OCI-LY7 (cell line): ENCODE data around the gene HACD3. TPM values are rescaled to one million over a fixed set of nuclear protein-coding genes. Genes with fewer than 3 reads are reported as not detected.

Experiments
- BruUV-seq: library from RNA; stranded (reverse); fragments of 400-500 nt; replicated peaks from 2 replicates; lab custom pipeline; 2021; lab: Mats Ljungman, UMichigan
- CTCF ChIA-PET: fragments of 300-600 bp; sonication (Branson Sonifier 250); formaldehyde crosslinking; loops from one replicate; lab custom pipeline; 2022; ENCODE audit warnings: antibody characterized with exemption; ENCODE audit not compliant: unreplicated experiment; lab: Charles Lee
- POLR2A ChIA-PET: fragments of 300-600 bp; sonication (Branson Sonifier 250); formaldehyde crosslinking; loops from one replicate; lab custom pipeline; 2022; ENCODE audit warnings: antibody characterized with exemption; lab: Charles Lee
- DNase-seq: peaks from one replicate; pipeline ENCODE4 v3.0.0-alpha.2; 2015; ENCODE audit warnings: low spot score
- H2AFZ ChIP-seq: fragments of 200-600 bp; sonication (generic), shearing (Covaris generic); 2 replicates; pipeline ENCODE4 v1.6.1; 2014; ENCODE audit warnings: mild to moderate bottlenecking, antibody characterized with exemption, low read length, moderate library complexity
- H3K27ac ChIP-seq: fragments of 200-600 bp; sonication (generic); 2 replicates; pipeline ENCODE4 v1.5.1; 2014; ENCODE audit warnings: mixed run types, low read depth, mild to moderate bottlenecking, moderate library complexity, low read length, inconsistent platforms; ENCODE audit not compliant: poor library complexity, severe bottlenecking
- H3K36me3 ChIP-seq: fragments of 200-600 bp; sonication (generic); 2 replicates; pipeline ENCODE4 v1.6.1; 2014; ENCODE audit warnings: mild to moderate bottlenecking, antibody characterized with exemption, low read length, moderate library complexity, mixed read lengths; ENCODE audit not compliant: insufficient read depth
- H3K4me1 ChIP-seq: fragments of 200-600 bp; sonication (generic); 2 replicates; pipeline ENCODE4 v1.5.1; 2014; ENCODE audit warnings: mild to moderate bottlenecking, low read length; ENCODE audit not compliant: insufficient read depth, poor library complexity, severe bottlenecking
- H3K4me2 ChIP-seq: fragments of 200-600 bp; sonication (generic); 2 replicates; pipeline ENCODE4 v1.6.1; 2014; ENCODE audit warnings: mild to moderate bottlenecking, low read length
- H3K4me3 ChIP-seq: fragments of 200-600 bp; sonication (generic); 2 replicates; pipeline ENCODE4 v1.5.1; 2014; ENCODE audit warnings: mild to moderate bottlenecking, low read depth, low read length; ENCODE audit not compliant: poor library complexity, severe bottlenecking
- H3K79me2 ChIP-seq: fragments of 200-600 bp; sonication (generic); 2 replicates; pipeline ENCODE4 v1.6.1; 2016; ENCODE audit warnings: low read depth, mild to moderate bottlenecking, low read length, moderate library complexity, mixed read lengths; ENCODE audit not compliant: insufficient read depth
- H3K9me2 ChIP-seq: fragments of 200-600 bp; sonication (generic); 2 replicates; pipeline ENCODE4 v1.6.1; 2016; ENCODE audit warnings: mild to moderate bottlenecking, low read length, mixed read lengths; ENCODE audit not compliant: insufficient read depth
- H3K9me3 ChIP-seq: fragments of 200-600 bp; sonication (generic); 2 replicates; pipeline ENCODE4 v1.6.1; 2014; ENCODE audit warnings: mild to moderate bottlenecking, mixed run types, low read length, mixed read lengths
- H4K20me1 ChIP-seq: fragments of 200-600 bp; sonication (generic); 2 replicates; pipeline ENCODE4 v1.6.1; 2014; ENCODE audit warnings: mild to moderate bottlenecking, antibody characterized with exemption, low read length, moderate library complexity, mixed read lengths; ENCODE audit not compliant: insufficient read depth
- EZH2phosphoT487 ChIP-seq: fragments of 200-600 bp; sonication (generic); IDR thresholded peaks from 2 replicates; pipeline ENCODE4 v1.6.1; 2018; ENCODE audit warnings: low read depth, borderline replicate concordance, mild to moderate bottlenecking, mixed run types, antibody characterized with exemption, low read length, moderate library complexity, mixed read lengths
- intact Hi-C: fragments of 100-400 bp; cut with micrococcal nuclease; formaldehyde crosslinking; loops from one replicate; pipeline ENCODE4 v1.10.0; 2022; ENCODE audit not compliant: unreplicated experiment
- total RNA-seq, 2 experiments: library from RNA; depleted of rRNA in 1 of 2; stranded (reverse); fragments of >200 nt in 1 of 2; shearing (Covaris generic) in 1 of 2; gene quantifications; 2 replicates each; pipeline ENCODE4 v1.2.3, GENCODE V29; 2014 to 2022
- TF ChIP-seq, protein P1 (sequence below): fragments of 200-600 bp; sonication (generic); conservative IDR thresholded peaks from 2 replicates; pipeline ENCODE4 v1.5.1; 2014; ENCODE audit warnings: mild to moderate bottlenecking, antibody characterized with exemption, low read length, moderate library complexity, mixed read lengths

HACD3 gene
- total RNA-seq, 2 experiments from 2014 or later, result 29.2 to 50.5 TPM

DNA sequence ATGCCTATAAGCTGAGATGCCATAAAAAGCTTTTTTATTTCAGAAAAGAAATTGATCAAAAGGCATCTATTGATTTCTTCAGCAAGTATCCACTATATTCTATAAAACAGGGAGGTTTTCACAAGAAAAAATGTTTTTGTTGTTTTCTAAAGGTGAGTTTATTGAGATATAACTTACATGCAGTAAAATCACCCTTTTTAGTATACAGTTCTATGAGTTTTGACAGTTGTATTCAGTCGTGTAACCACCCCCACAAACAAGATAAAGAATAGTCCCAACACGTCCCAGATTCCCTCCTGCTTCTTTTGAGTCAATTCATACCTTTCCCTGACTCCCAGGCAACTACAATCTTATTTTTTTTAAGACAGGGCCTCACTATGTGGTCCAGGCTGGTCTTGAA is 72.9 kb downstream of the HACD3 start:
- Histone ChIP-seq H3K4me1 (no peaks in the 10 kb centered on the region), H3K9me3 (no peaks in the 10 kb centered on the region), H3K27ac (no peak overlapping the region), H3K79me2 (peaks cover 10% of the 10 kb centered on the region; the same call in 1 of the 2 replicates), H3K36me3 (peaks cover 74% of the 10 kb centered on the region), H2AFZ (no peak overlapping the region), H4K20me1 (no peaks in the 10 kb centered on the region), H3K4me2 (no peak overlapping the region), H3K9me2 (no peaks in the 10 kb centered on the region), H3K4me3 (no peak overlapping the region)
- intact Hi-C loops, result no loop called here
- DNase-seq, result no peak
- TF ChIP-seq, protein P1, sequence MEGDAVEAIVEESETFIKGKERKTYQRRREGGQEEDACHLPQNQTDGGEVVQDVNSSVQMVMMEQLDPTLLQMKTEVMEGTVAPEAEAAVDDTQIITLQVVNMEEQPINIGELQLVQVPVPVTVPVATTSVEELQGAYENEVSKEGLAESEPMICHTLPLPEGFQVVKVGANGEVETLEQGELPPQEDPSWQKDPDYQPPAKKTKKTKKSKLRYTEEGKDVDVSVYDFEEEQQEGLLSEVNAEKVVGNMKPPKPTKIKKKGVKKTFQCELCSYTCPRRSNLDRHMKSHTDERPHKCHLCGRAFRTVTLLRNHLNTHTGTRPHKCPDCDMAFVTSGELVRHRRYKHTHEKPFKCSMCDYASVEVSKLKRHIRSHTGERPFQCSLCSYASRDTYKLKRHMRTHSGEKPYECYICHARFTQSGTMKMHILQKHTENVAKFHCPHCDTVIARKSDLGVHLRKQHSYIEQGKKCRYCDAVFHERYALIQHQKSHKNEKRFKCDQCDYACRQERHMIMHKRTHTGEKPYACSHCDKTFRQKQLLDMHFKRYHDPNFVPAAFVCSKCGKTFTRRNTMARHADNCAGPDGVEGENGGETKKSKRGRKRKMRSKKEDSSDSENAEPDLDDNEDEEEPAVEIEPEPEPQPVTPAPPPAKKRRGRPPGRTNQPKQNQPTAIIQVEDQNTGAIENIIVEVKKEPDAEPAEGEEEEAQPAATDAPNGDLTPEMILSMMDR, result no peak
- no peak for TF ChIP-seq EZH2phosphoT487
- BruUV-seq, result no TSS peak
- ChIA-PET POLR2A (interaction anchor here (0.7 to 1.3 kb wide), 2 partner anchors 24 to 332 kb away, joined by 3 read pairs; no protein-coding TSS in a partner anchor), CTCF (no interaction called here)

DNA sequence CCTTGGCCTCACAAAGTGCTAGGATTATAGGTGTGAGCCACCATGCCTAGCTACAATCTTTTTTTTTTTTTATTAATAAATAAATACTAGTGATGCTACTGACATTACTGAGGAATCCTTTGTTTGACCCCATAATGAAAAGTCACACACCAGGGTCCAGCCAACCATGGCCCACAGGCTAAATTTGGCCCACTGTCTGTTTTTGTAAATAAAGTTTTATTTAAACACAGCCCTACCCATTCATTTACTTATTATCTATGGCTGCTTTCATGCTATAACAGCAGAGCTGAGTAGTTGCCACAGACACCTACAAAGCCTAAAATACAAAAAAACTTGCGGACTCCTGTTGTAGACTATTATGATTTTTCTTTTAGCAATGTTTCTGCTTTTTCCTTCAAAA is 73.3 kb downstream of the HACD3 start:
- no peak for DNase-seq
- no peaks in the 10 kb centered on the region for H4K20me1 ChIP-seq
- peaks cover 70% of the 10 kb centered on the region for H3K36me3 ChIP-seq
- no peak overlapping the region for H2AFZ ChIP-seq
- intact Hi-C loops, result no loop called here
- POLR2A ChIA-PET, result interaction anchor here (0.7 to 1.3 kb wide), 2 partner anchors 24 to 332 kb away, joined by 3 read pairs; no protein-coding TSS in a partner anchor
- no TSS peak for BruUV-seq
- no peak for TF ChIP-seq EZH2phosphoT487
- TF ChIP-seq, protein P1, result no peak
- no peaks in the 10 kb centered on the region for H3K9me2 ChIP-seq
- peaks cover 12% of the 10 kb centered on the region for H3K79me2 ChIP-seq
- H3K27ac ChIP-seq, result no peak overlapping the region
- no peak overlapping the region for H3K4me3 ChIP-seq
- no peaks in the 10 kb centered on the region for H3K9me3 ChIP-seq
- H3K4me2 ChIP-seq, result no peak overlapping the region
- CTCF ChIA-PET, result no interaction called here
- H3K4me1 ChIP-seq, result no peaks in the 10 kb centered on the region
